DND-41 (cell line): ENCODE data around the gene ZNF451.

Experiments
- ATAC-seq: fragments of 200-7000 bp; cut with Tn5 transposase; 3 replicates; pipeline ENCODE4 v1.9.1; 2021; ENCODE audit warnings: low read depth; ENCODE audit not compliant: insufficient read depth
- DNase-seq: peaks from one replicate; pipeline ENCODE4 v3.0.0-alpha.2; 2020
- H2AFZ ChIP-seq: 2 replicates; pipeline ENCODE4 v1.6.0; 2012; ENCODE audit warnings: low read depth, low read length
- H3K27ac ChIP-seq: 2 replicates; pipeline ENCODE4 v1.5.1; 2012; ENCODE audit warnings: low read length, inconsistent platforms
- H3K27me3 ChIP-seq: fragments of 200-600 bp; sonication (generic); 2 replicates; pipeline ENCODE4 v1.6.0; 2012; ENCODE audit warnings: low read length, mild to moderate bottlenecking, inconsistent platforms; ENCODE audit not compliant: insufficient read depth, poor library complexity
- H3K36me3 ChIP-seq: 2 replicates; pipeline ENCODE4 v1.5.1; 2012; ENCODE audit warnings: low read length, inconsistent platforms; ENCODE audit not compliant: insufficient read depth
- H3K4me1 ChIP-seq: 2 replicates; pipeline ENCODE4 v1.5.1; 2012; ENCODE audit warnings: mild to moderate bottlenecking, low read length; ENCODE audit not compliant: insufficient read depth
- H3K4me2 ChIP-seq: 2 replicates; pipeline ENCODE4 v1.6.0; 2012; ENCODE audit warnings: mild to moderate bottlenecking, moderate library complexity, low read length, inconsistent platforms; ENCODE audit not compliant: insufficient read depth
- H3K4me3 ChIP-seq, 2 experiments: fragments of 200-600 bp in 1 of 2; shearing (Covaris generic) in 1 of 2; 2 replicates each; pipeline ENCODE4 v1.5.1; 2012 to 2016; ENCODE audit warnings: inconsistent platforms in 2 of 2, low read length in 2 of 2, mild to moderate bottlenecking in 2 of 2, low read depth in 1 of 2, moderate library complexity in 1 of 2
- H3K79me2 ChIP-seq: 2 replicates; pipeline ENCODE4 v1.6.0; 2012; ENCODE audit warnings: low read length, inconsistent platforms; ENCODE audit not compliant: insufficient read depth
- H3K9ac ChIP-seq: 2 replicates; pipeline ENCODE4 v1.6.0; 2012; ENCODE audit warnings: low read depth, mild to moderate bottlenecking, inconsistent platforms, low read length, moderate library complexity
- H3K9me3 ChIP-seq: 2 replicates; pipeline ENCODE4 v1.5.1; 2012; ENCODE audit warnings: low read length, moderate library complexity, mild to moderate bottlenecking, inconsistent platforms; ENCODE audit not compliant: insufficient read depth, severe bottlenecking
- H4K20me1 ChIP-seq: 2 replicates; pipeline ENCODE4 v1.6.0; 2012; ENCODE audit warnings: low read length; ENCODE audit not compliant: insufficient read depth
- CTCF ChIP-seq: IDR thresholded peaks from 2 replicates; pipeline ENCODE4 v1.5.1; 2012; ENCODE audit warnings: borderline replicate concordance, low read length, moderate library complexity, mild to moderate bottlenecking; ENCODE audit not compliant: poor library complexity, severe bottlenecking; ENCODE audit errors: extremely low read depth
- EZH2 ChIP-seq: IDR thresholded peaks from 3 replicates; pipeline ENCODE4 v1.6.1; 2012; ENCODE audit warnings: borderline replicate concordance, low read depth, mild to moderate bottlenecking, moderate library complexity, low read length, inconsistent platforms; ENCODE audit not compliant: severe bottlenecking

The ZNF451 gene

GRCh38 chr6:57106990-57107389, 17.0 kb downstream of the ZNF451 start:
- Histone ChIP-seq H3K4me3 (no peak overlapping the region), H3K9me3 (no peaks in the 10 kb centered on the region), H3K4me2 (no peak overlapping the region), H4K20me1 (peaks cover 46% of the 10 kb centered on the region; the same call in 1 of the 2 replicates), H3K79me2 (peaks cover 87% of the 10 kb centered on the region), H3K27ac (no peak overlapping the region), H3K4me1 (no peaks in the 10 kb centered on the region), H3K27me3 (no peaks in the 10 kb centered on the region), H3K36me3 (peaks cover 48% of the 10 kb centered on the region), H3K9ac (no peak overlapping the region), H2AFZ (no peak overlapping the region)
- TF ChIP-seq CTCF (no peak), EZH2 (no peak)
- no peak for DNase-seq
- ATAC-seq: no peak

GRCh38 chr6:57108691-57109090, 18.7 kb downstream of the ZNF451 start:
- ATAC-seq: no peak
- H3K4me2 ChIP-seq: no peak overlapping the region

GRCh38 chr6:57109880-57110279, 19.9 kb downstream of the ZNF451 start:
- no peak for DNase-seq
- no peak overlapping the region for H3K9ac ChIP-seq
- TF ChIP-seq CTCF (no peak), EZH2 (no peak)
- peaks cover 32% of the 10 kb centered on the region; the same call in 1 of the 2 replicates for H4K20me1 ChIP-seq
- no peak overlapping the region for H3K27ac ChIP-seq
- no peak overlapping the region for H2AFZ ChIP-seq
- peaks cover 71% of the 10 kb centered on the region for H3K79me2 ChIP-seq
- H3K9me3 ChIP-seq: no peaks in the 10 kb centered on the region
- H3K27me3 ChIP-seq: no peaks in the 10 kb centered on the region
- no peaks in the 10 kb centered on the region for H3K4me1 ChIP-seq
- peaks cover 24% of the 10 kb centered on the region; the same call in 1 of the 2 replicates for H3K36me3 ChIP-seq
- no peak overlapping the region for H3K4me3 ChIP-seq
- ATAC-seq: no peak
- H3K4me2 ChIP-seq: no peak overlapping the region

More at GRCh38 chr6:57108691-57109090, 18.7 kb downstream of the ZNF451 start:
- peaks cover 42% of the 10 kb centered on the region; the same call in 1 of the 2 replicates for H4K20me1 ChIP-seq
- TF ChIP-seq CTCF (no peak), EZH2 (no peak)
- H3K4me1 ChIP-seq: no peaks in the 10 kb centered on the region
- H3K27me3 ChIP-seq: no peaks in the 10 kb centered on the region
- no peak overlapping the region for H3K27ac ChIP-seq
- no peak overlapping the region for H3K4me3 ChIP-seq
- no peak overlapping the region for H3K9ac ChIP-seq
- peaks cover 31% of the 10 kb centered on the region; the same call in 1 of the 2 replicates for H3K36me3 ChIP-seq
- H3K79me2 ChIP-seq: peaks cover 81% of the 10 kb centered on the region
- no peak for DNase-seq
- no peak overlapping the region for H2AFZ ChIP-seq
- no peaks in the 10 kb centered on the region for H3K9me3 ChIP-seq
